PC-9 (cell line): ENCODE measurements around the gene ERN1. TPM values are rescaled to one million over a fixed set of nuclear protein-coding genes. Genes with fewer than 3 reads are reported as not detected.

Experiments
- BruUV-seq: library from RNA; stranded (reverse); fragments of 400-500 nt; replicated peaks from 2 replicates; lab custom pipeline; 2021; lab: Mats Ljungman, UMichigan
- CTCF ChIA-PET: fragments of 300-600 bp; sonication (Branson Sonifier 250); formaldehyde crosslinking; loops from one replicate; lab custom pipeline; 2022; ENCODE audit warnings: antibody characterized with exemption; lab: Charles Lee
- POLR2A ChIA-PET: fragments of 300-600 bp; sonication (Branson Sonifier 250); formaldehyde crosslinking; loops from one replicate; lab custom pipeline; 2022; ENCODE audit warnings: antibody characterized with exemption; ENCODE audit not compliant: unreplicated experiment; lab: Charles Lee
- DNase-seq, 2 experiments: peaks; one replicate each; pipeline versions ENCODE4 v3.0.0 to v3.0.0-alpha.2; 2015 to 2022; ENCODE audit warnings: mixed read lengths in 1 of 2
- H2AFZ ChIP-seq: fragments of 200-600 bp; sonication (generic); 2 replicates; pipeline ENCODE4 v1.8.1; 2017; ENCODE audit warnings: antibody characterized with exemption
- H3F3A ChIP-seq: fragments of 200-600 bp; sonication (generic); 2 replicates; pipeline ENCODE4 v1.8.1; 2017; ENCODE audit warnings: antibody characterized with exemption, mild to moderate bottlenecking, low read depth; ENCODE audit not compliant: insufficient read depth
- H3K27ac ChIP-seq: fragments of 200-600 bp; sonication (generic); 2 replicates; pipeline ENCODE4 v1.6.1; 2016; ENCODE audit warnings: mixed run types
- H3K27me3 ChIP-seq: fragments of 200-600 bp; sonication (generic); 2 replicates; pipeline ENCODE4 v1.6.1; 2016; ENCODE audit warnings: low read depth, mixed run types; ENCODE audit not compliant: insufficient read depth
- H3K36me3 ChIP-seq: fragments of 200-600 bp; sonication (generic); 2 replicates; pipeline ENCODE4 v1.6.1; 2016; ENCODE audit warnings: low read depth, mixed run types
- H3K4me1 ChIP-seq: fragments of 200-600 bp; sonication (generic); replicated peaks from 2 replicates; pipeline ENCODE4 v1.6.1; 2016; ENCODE audit warnings: mixed run types; ENCODE audit not compliant: insufficient read depth
- H3K4me2 ChIP-seq: fragments of 200-600 bp; sonication (generic); 2 replicates; pipeline ENCODE4 v1.6.1; 2017; ENCODE audit warnings: mixed run types
- H3K4me3 ChIP-seq: fragments of 200-600 bp; sonication (generic); 2 replicates; pipeline ENCODE4 v1.6.1; 2016; ENCODE audit warnings: mixed run types
- H3K79me2 ChIP-seq: fragments of 200-600 bp; sonication (generic); 2 replicates; pipeline ENCODE4 v1.6.1; 2017; ENCODE audit warnings: low read depth, mixed run types
- H3K9me2 ChIP-seq: fragments of 200-600 bp; sonication (generic); 2 replicates; pipeline ENCODE4 v1.8.1; 2017; ENCODE audit warnings: mild to moderate bottlenecking; ENCODE audit not compliant: insufficient read depth
- H3K9me3 ChIP-seq: fragments of 200-600 bp; sonication (generic); 2 replicates; pipeline ENCODE4 v1.8.1; 2016; ENCODE audit warnings: low read depth; ENCODE audit not compliant: insufficient read depth
- H4K20me1 ChIP-seq: fragments of 200-600 bp; sonication (generic); 2 replicates; pipeline ENCODE4 v1.8.1; 2017; ENCODE audit not compliant: insufficient read depth
- CTCF ChIP-seq: fragments of 200-600 bp; sonication (generic); conservative IDR thresholded peaks from 2 replicates; pipeline ENCODE4 v1.6.1; 2017; ENCODE audit warnings: mixed run types, antibody characterized with exemption, mild to moderate bottlenecking, moderate library complexity
- EZH2 ChIP-seq: fragments of 200-600 bp; sonication (generic); IDR thresholded peaks from 2 replicates; pipeline ENCODE4 v1.8.0; 2017; ENCODE audit warnings: antibody characterized with exemption, low read depth
- intact Hi-C: fragments of 100-400 bp; cut with micrococcal nuclease; formaldehyde crosslinking; loops from one replicate; pipeline ENCODE4 v1.10.0; 2022; ENCODE audit not compliant: unreplicated experiment
- total RNA-seq: library from RNA; stranded (reverse); gene quantifications from 2 replicates; pipeline ENCODE4 v1.2.3, GENCODE V29; 2021

The ERN1 gene
- total RNA-seq, 1 experiment from 2014 or later: 9.2 TPM

GRCh38 chr17:64048805-64049204 is 81.1 kb downstream of the ERN1 start:
- CTCF ChIA-PET: no interaction called here
- BruUV-seq: no TSS peak
- Histone ChIP-seq H3K4me2 (no peak overlapping the region), H3K79me2 (no peaks in the 10 kb centered on the region), H3K9me2 (no peaks in the 10 kb centered on the region), H3F3A (0 out of 2 replicates have a peak, but pooled peaks cover 3% of the 10 kb centered on the region), H3K27ac (no peak overlapping the region), H3K36me3 (peaks cover 25% of the 10 kb centered on the region), H3K27me3 (no peaks in the 10 kb centered on the region), H3K4me3 (no peak overlapping the region), H3K9me3 (no peaks in the 10 kb centered on the region), H4K20me1 (no peaks in the 10 kb centered on the region), H3K4me1 (no peaks in the 10 kb centered on the region), H2AFZ (no peak overlapping the region)
- POLR2A ChIA-PET: no interaction called here
- no peak for DNase-seq
- TF ChIP-seq EZH2 (no peak), CTCF (no peak)
- intact Hi-C loops: no loop called here

GRCh38 chr17:64045176-64045575 is 84.8 kb downstream of the ERN1 start:
- Histone ChIP-seq H3F3A (0 out of 2 replicates have a peak, but pooled peaks cover 3% of the 10 kb centered on the region), H2AFZ (no peak overlapping the region), H3K4me2 (no peak overlapping the region), H3K79me2 (no peaks in the 10 kb centered on the region), H3K27ac (no peak overlapping the region), H3K9me3 (no peaks in the 10 kb centered on the region), H3K4me1 (no peaks in the 10 kb centered on the region), H3K36me3 (peaks cover 5% of the 10 kb centered on the region), H4K20me1 (no peaks in the 10 kb centered on the region), H3K27me3 (no peaks in the 10 kb centered on the region), H3K4me3 (no peak overlapping the region), H3K9me2 (no peaks in the 10 kb centered on the region)
- CTCF ChIA-PET: no interaction called here
- DNase-seq: no peak
- TF ChIP-seq EZH2 (no peak), CTCF (no peak)
- POLR2A ChIA-PET: no interaction called here
- BruUV-seq: no TSS peak
- intact Hi-C loops: no loop called here

DNA sequence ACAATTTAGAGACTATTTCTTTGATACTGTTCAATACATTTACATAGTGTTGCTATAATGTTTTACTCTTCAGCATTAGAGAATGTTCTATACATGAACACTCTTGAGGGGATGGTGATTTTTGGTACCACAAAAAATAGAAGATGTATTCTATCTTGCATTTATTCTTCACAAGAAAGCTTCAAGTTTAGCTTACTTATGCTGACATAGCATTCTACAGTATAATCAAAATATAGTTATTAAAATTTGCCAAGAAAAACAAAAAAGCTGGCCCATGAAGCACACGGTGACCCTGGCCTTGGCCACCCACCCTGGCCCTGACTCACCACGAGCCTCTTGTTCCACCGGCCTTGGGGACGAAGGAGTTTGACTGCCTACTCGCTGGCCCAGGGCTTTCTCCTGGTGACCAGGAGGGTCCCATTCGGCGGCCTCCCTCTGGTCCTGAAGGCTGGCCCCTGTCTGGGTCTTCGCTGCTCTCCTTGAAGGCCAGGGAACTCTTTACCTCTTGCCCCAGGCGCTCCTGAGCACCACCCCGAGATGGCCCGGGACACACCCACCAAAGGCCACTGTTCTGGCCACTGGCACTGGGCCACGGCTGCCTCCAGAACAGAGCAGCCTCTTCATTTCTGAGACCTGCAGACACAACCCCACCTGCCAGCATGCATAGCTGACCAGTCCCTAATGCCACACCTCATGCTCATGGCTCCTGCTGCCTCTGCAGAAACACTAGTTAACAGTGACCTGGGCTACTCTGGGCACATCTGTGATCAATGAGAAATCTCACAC is 87.1 kb downstream of the ERN1 start:
- H2AFZ ChIP-seq: no peak overlapping the region
- H3K4me2 ChIP-seq: no peak overlapping the region
- no peak overlapping the region for H3K27ac ChIP-seq
- no peak for DNase-seq
- H3K4me1 ChIP-seq: no peaks in the 10 kb centered on the region
- H3K36me3 ChIP-seq: peaks cover 4% of the 10 kb centered on the region; the same call in 1 of the 2 replicates
- ChIA-PET CTCF (no interaction called here), POLR2A (no interaction called here)
- no peaks in the 10 kb centered on the region for H3K9me3 ChIP-seq
- TF ChIP-seq CTCF (no peak), EZH2 (no peak)
- no peaks in the 10 kb centered on the region for H3K79me2 ChIP-seq
- 0 out of 2 replicates have a peak, but pooled peaks cover 3% of the 10 kb centered on the region for H3F3A ChIP-seq
- BruUV-seq: no TSS peak
- no peaks in the 10 kb centered on the region for H3K27me3 ChIP-seq
- intact Hi-C loops: no loop called here
- no peak overlapping the region for H3K4me3 ChIP-seq
- no peaks in the 10 kb centered on the region for H3K9me2 ChIP-seq
- H4K20me1 ChIP-seq: no peaks in the 10 kb centered on the region
